ENCODE data around the gene FOXK1.

DNA sequence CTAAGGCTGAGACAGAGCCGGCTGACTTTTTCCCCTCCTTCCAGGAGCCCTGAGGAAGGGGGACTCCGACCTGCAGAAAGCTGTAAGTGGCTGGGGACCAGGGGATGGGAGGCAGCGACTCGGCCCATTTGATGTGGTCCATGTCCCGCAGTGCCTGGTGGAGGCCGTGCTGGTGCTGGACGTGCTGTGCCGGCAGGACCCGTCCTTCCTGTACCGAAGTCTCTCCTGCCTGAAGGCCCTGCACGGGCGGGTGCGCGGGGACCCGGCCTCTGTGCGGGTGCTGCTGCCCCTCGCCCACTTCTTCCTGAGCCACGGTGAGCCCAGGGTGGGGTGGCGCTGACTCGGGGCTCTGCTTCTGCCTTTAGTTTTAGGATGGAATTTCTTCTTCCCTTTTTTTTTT, 103.3 kb downstream of the FOXK1 start:
- TF ChIP-seq SUZ12 (IDR thresholded peaks at IDR 0.05) = no peak
- no peak for TF ChIP-seq TARDBP (IDR thresholded peaks at IDR 0.05)
- TF ChIP-seq ELF4 (IDR thresholded peaks at IDR 0.05) = no peak
- TF ChIP-seq CTBP1 (IDR thresholded peaks at IDR 0.05; ENCODE audit: borderline replicate concordance) = no peak
- no peak for TF ChIP-seq ZNF384 (IDR thresholded peaks at IDR 0.05)
- TF ChIP-seq FOXA1 (IDR thresholded peaks at IDR 0.05) = no peak
- no peak for TF ChIP-seq ARNT (IDR thresholded peaks at IDR 0.05)
- no peak for TF ChIP-seq NFRKB (IDR thresholded peaks at IDR 0.05)
- no peak for TF ChIP-seq FOXK2 (IDR thresholded peaks at IDR 0.05)
- TF ChIP-seq FOXM1 (IDR thresholded peaks at IDR 0.05; ENCODE audit: borderline replicate concordance) = no peak
- TF ChIP-seq SP1 (IDR thresholded peaks at IDR 0.05) = no peak
- TF ChIP-seq, protein P1, sequence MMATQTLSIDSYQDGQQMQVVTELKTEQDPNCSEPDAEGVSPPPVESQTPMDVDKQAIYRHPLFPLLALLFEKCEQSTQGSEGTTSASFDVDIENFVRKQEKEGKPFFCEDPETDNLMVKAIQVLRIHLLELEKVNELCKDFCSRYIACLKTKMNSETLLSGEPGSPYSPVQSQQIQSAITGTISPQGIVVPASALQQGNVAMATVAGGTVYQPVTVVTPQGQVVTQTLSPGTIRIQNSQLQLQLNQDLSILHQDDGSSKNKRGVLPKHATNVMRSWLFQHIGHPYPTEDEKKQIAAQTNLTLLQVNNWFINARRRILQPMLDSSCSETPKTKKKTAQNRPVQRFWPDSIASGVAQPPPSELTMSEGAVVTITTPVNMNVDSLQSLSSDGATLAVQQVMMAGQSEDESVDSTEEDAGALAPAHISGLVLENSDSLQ (IDR thresholded peaks at IDR 0.05) = no peak
- no peak for TF ChIP-seq LEF1 (IDR thresholded peaks at IDR 0.05; ENCODE audit: borderline replicate concordance)

All from HEK293T (cell line).